GM18868 (cell line): ENCODE measurements around the gene PKLR.
A peak's percentile ranks its signal among the peaks of the same experiment; 100 is the strongest.

Experiments used
- ATAC-seq: cut with Tn5 transposase; IDR thresholded peaks from one replicate; pipeline ENCODE4 v1.9.1; 2021; ENCODE audit warnings: mild to moderate bottlenecking, moderate library complexity; ENCODE audit not compliant: unreplicated experiment

PKLR gene

GRCh38 chr1:155285631-155286044 lies 15.6 kb downstream of the PKLR start:
- no peak for ATAC-seq

GRCh38 chr1:155285063-155285462 lies 16.2 kb downstream of the PKLR start:
- no peak for ATAC-seq

GRCh38 chr1:155284476-155284875 lies 16.8 kb downstream of the PKLR start:
- ATAC-seq: no peak

GRCh38 chr1:155282488-155283091 lies 18.6 kb downstream of the PKLR start:
- ATAC-seq: no peak

- ATAC-seq: no peak
Measured at GRCh38 chr1:155279268-155279667, 22.0 kb downstream of the PKLR start.

GRCh38 chr1:155278689-155279160 lies 22.5 kb downstream of the PKLR start:
- ATAC-seq: no peak

GRCh38 chr1:155277902-155278688 lies 23.1 kb downstream of the PKLR start:
- ATAC-seq: no peak

GRCh38 chr1:155277070-155277901 lies 24.0 kb downstream of the PKLR start, which contains the start of gene HCN3:
Gene HCN3, plus strand, starts transcription at chr1:155277463. Its CDS starts 128 bp downstream, at chr1:155277591.
- peak; percentile 74 for ATAC-seq

GRCh38 chr1:155273343-155274245 lies 27.6 kb downstream of the PKLR start, which contains the start of gene CLK2:
Gene CLK2, minus strand, starts transcription at chr1:155273504. Its CDS starts 2,527 bp downstream, at chr1:155270977.
- ATAC-seq: peak; percentile 78

GRCh38 chr1:155272466-155273342 lies 28.5 kb downstream of the PKLR start:
- peak; percentile 28 for ATAC-seq

- ATAC-seq: no peak
Measured at GRCh38 chr1:155269381-155269780, 31.9 kb downstream of the PKLR start.

GRCh38 chr1:155268630-155269029 lies 32.6 kb downstream of the PKLR start:
- ATAC-seq: no peak

GRCh38 chr1:155267373-155267772 lies 33.9 kb downstream of the PKLR start:
- no peak for ATAC-seq

GRCh38 chr1:155266553-155266952 lies 34.7 kb downstream of the PKLR start:
- ATAC-seq: no peak

- ATAC-seq: no peak
Measured at GRCh38 chr1:155263067-155263466, 38.2 kb downstream of the PKLR start.

GRCh38 chr1:155261852-155262673 lies 39.2 kb downstream of the PKLR start, which contains the start of gene SCAMP3:
Gene SCAMP3, minus strand, starts transcription at chr1:155262360. Its CDS starts 209 bp downstream, at chr1:155262151.
- ATAC-seq: peak; percentile 91

GRCh38 chr1:155261493-155261851 lies 39.8 kb downstream of the PKLR start:
- ATAC-seq: no peak

GRCh38 chr1:155260276-155260675 lies 41.0 kb downstream of the PKLR start:
- ATAC-seq: no peak
